GM23338 (cell line): ENCODE data around the gene PDIA6. TPM values are rescaled to one million over a fixed set of nuclear protein-coding genes. Genes with fewer than 3 reads are reported as not detected.

Experiments
- ATAC-seq: fragments of 200-7000 bp; cut with Tn5 transposase; 3 replicates; pipeline ENCODE4 v1.9.1; 2020
- DNase-seq: peaks from one replicate; pipeline ENCODE4 v3.0.0-alpha.2; 2015; ENCODE audit warnings: low spot score
- H2AFZ ChIP-seq: fragments of 200-600 bp; sonication (generic); 2 replicates; pipeline ENCODE4 v1.8.0; 2016; ENCODE audit warnings: antibody characterized with exemption, mild to moderate bottlenecking, moderate library complexity
- H3F3A ChIP-seq: fragments of 200-600 bp; sonication (generic); replicated peaks from 2 replicates; pipeline ENCODE4 v1.8.0; 2017; ENCODE audit warnings: antibody characterized with exemption, mixed run types, low read depth
- H3K27ac ChIP-seq: fragments of 200-600 bp; sonication (generic); 2 replicates; pipeline ENCODE4 v1.6.1; 2016; ENCODE audit warnings: low read depth
- H3K27me3 ChIP-seq: fragments of 200-600 bp; sonication (generic); 2 replicates; pipeline ENCODE4 v1.8.0; 2016; ENCODE audit warnings: mild to moderate bottlenecking, mixed run types, moderate library complexity; ENCODE audit not compliant: insufficient read depth
- H3K36me3 ChIP-seq: fragments of 200-600 bp; sonication (generic); 2 replicates; pipeline ENCODE4 v1.8.0; 2016; ENCODE audit warnings: mild to moderate bottlenecking; ENCODE audit not compliant: insufficient read depth
- H3K4me1 ChIP-seq: fragments of 200-600 bp; sonication (generic); 2 replicates; pipeline ENCODE4 v1.8.0; 2016; ENCODE audit warnings: mild to moderate bottlenecking, moderate library complexity; ENCODE audit not compliant: insufficient read depth
- H3K4me2 ChIP-seq: fragments of 200-600 bp; sonication (generic); 2 replicates; pipeline ENCODE4 v1.7.1; 2017; ENCODE audit warnings: mixed run types
- H3K4me3 ChIP-seq: fragments of 200-600 bp; sonication (generic); 2 replicates; pipeline ENCODE4 v1.6.1; 2016; ENCODE audit warnings: mixed run types
- H3K79me2 ChIP-seq: fragments of 200-600 bp; sonication (generic); replicated peaks from 2 replicates; pipeline ENCODE4 v1.8.0; 2017; ENCODE audit warnings: mild to moderate bottlenecking; ENCODE audit not compliant: insufficient read depth
- H3K9me2 ChIP-seq: fragments of 200-600 bp; sonication (generic); 2 replicates; pipeline ENCODE4 v1.8.0; 2017; ENCODE audit not compliant: insufficient read depth
- H4K20me1 ChIP-seq: fragments of 200-600 bp; sonication (generic); replicated peaks from 2 replicates; pipeline ENCODE4 v1.8.0; 2017; ENCODE audit warnings: mild to moderate bottlenecking; ENCODE audit not compliant: insufficient read depth
- H3K27ac Mint-ChIP-seq: 2 replicates; pipeline ENCODE4 v1.8.0; 2020; ENCODE audit warnings: inconsistent platforms, mild to moderate bottlenecking, moderate library complexity, mixed read lengths
- H3K27me3 Mint-ChIP-seq: 3 replicates; pipeline ENCODE4 v1.8.0; 2022; ENCODE audit warnings: low read depth, mild to moderate bottlenecking, moderate library complexity, mixed read lengths, inconsistent platforms; ENCODE audit not compliant: insufficient read depth, poor library complexity
- H3K36me3 Mint-ChIP-seq: 3 replicates; pipeline ENCODE4 v1.8.0; 2021; ENCODE audit warnings: low read depth, mild to moderate bottlenecking, inconsistent platforms, moderate library complexity, mixed read lengths
- H3K4me1 Mint-ChIP-seq: 3 replicates; pipeline ENCODE4 v1.8.0; 2020; ENCODE audit warnings: mild to moderate bottlenecking, inconsistent platforms, mixed read lengths
- H3K4me3 Mint-ChIP-seq: 3 replicates; pipeline ENCODE4 v1.8.0; 2021; ENCODE audit warnings: moderate library complexity, mild to moderate bottlenecking, inconsistent platforms, mixed read lengths
- H3K9me3 Mint-ChIP-seq: 3 replicates; pipeline ENCODE4 v1.8.0; 2020; ENCODE audit warnings: moderate library complexity, mild to moderate bottlenecking, inconsistent platforms, mixed read lengths
- CREB1 ChIP-seq: fragments of 250-450 bp; sonication (Bioruptor Pico); IDR thresholded peaks from 2 replicates; pipeline ENCODE4 v1.5.0; 2020; ENCODE audit warnings: low read depth, mild to moderate bottlenecking, moderate library complexity
- EZH2 ChIP-seq: fragments of 200-600 bp; sonication (generic); IDR thresholded peaks from one replicate; pipeline ENCODE4 v1.8.0; 2017; ENCODE audit warnings: antibody characterized with exemption, mild to moderate bottlenecking, low read depth; ENCODE audit not compliant: unreplicated experiment
- EZH2phosphoT487 ChIP-seq: fragments of 200-600 bp; sonication (generic); IDR thresholded peaks from one replicate; pipeline ENCODE4 v1.8.1; 2018; ENCODE audit warnings: antibody characterized with exemption; ENCODE audit not compliant: unreplicated experiment
- JUNB ChIP-seq: IDR thresholded peaks from one replicate; pipeline ENCODE4 v1.6.1; 2016; ENCODE audit warnings: antibody characterized with exemption; ENCODE audit not compliant: unreplicated experiment
- NANOG ChIP-seq: IDR thresholded peaks from 2 replicates; pipeline ENCODE4 v1.6.1; 2016; ENCODE audit warnings: antibody characterized with exemption, borderline replicate concordance
- POLR2AphosphoS5 ChIP-seq: IDR thresholded peaks from 2 replicates; pipeline ENCODE4 v1.6.1; 2016; ENCODE audit warnings: antibody characterized with exemption, low read depth
- STAT1 ChIP-seq: IDR thresholded peaks from one replicate; pipeline ENCODE4 v1.6.1; 2016; ENCODE audit warnings: antibody characterized with exemption; ENCODE audit not compliant: unreplicated experiment
- ZNF114 ChIP-seq: fragments of 250-450 bp; sonication (Bioruptor Pico); IDR thresholded peaks from 2 replicates; pipeline ENCODE4 v1.5.0; 2020; ENCODE audit warnings: mild to moderate bottlenecking, moderate library complexity
- ZNF331 ChIP-seq: fragments of 250-450 bp; sonication (Bioruptor Pico); IDR thresholded peaks from 2 replicates; pipeline ENCODE4 v1.5.0; 2020; ENCODE audit warnings: low read depth, mild to moderate bottlenecking, moderate library complexity
- polyA plus RNA-seq: library from polyadenylated mRNA; unstranded; fragments of >200 nt; fragmentation: Nextera tagmentation; extraction: Ambion mirVana; gene quantifications from 2 replicates; pipeline ENCODE4 v1.2.1, GENCODE V29; 2016
- total RNA-seq: library from RNA; depleted of rRNA; stranded (reverse); fragments of >200 nt; shearing (Covaris generic); gene quantifications from 2 replicates; pipeline ENCODE4 v1.2.3, GENCODE V29; 2014
- TF ChIP-seq, protein P1 (sequence below): IDR thresholded peaks from one replicate; pipeline ENCODE4 v1.6.1; 2018; ENCODE audit warnings: antibody characterized with exemption; ENCODE audit not compliant: unreplicated experiment
- TF ChIP-seq, protein P2 (sequence below): IDR thresholded peaks from 2 replicates; pipeline ENCODE4 v1.6.1; 2016; ENCODE audit warnings: antibody characterized with exemption
- TF ChIP-seq, protein P3 (sequence below): fragments of 250-450 bp; sonication (Bioruptor Pico); IDR thresholded peaks from 2 replicates; pipeline ENCODE4 v1.5.0; 2020; ENCODE audit warnings: mild to moderate bottlenecking, moderate library complexity

PDIA6 gene
- total and polyA plus RNA-seq, 2 experiments from 2014 or later: 331 to 382 TPM

DNA sequence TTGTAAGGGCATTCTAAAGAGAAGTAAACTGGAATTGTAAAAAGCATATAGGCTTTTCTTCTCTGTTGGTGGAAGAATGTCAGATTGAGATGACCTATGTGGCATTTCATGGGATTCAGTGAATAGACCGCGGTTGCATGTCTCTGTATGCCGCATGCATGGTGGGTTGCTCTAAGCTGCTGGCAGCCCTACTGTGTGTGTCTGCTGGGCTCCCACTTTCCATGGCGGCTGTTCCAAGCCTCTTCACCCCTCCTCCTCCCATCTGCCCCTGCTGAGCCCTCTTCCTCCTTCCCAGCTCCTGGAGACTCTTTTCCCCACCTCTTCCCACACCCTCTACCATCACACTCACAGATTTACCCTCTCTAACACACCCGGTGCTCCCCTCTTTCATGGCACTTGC lies 78.6 kb downstream of the PDIA6 start:
- H4K20me1 ChIP-seq: no peaks in the 10 kb centered on the region
- no peak overlapping the region for H3K27ac ChIP-seq
- H3K4me1 ChIP-seq: no peaks in the 10 kb centered on the region
- Mint-ChIP-seq H3K36me3 (no peaks in the 10 kb centered on the region), H3K27ac (no peak overlapping the region), H3K27me3 (peaks cover 6% of the 10 kb centered on the region), H3K4me3 (no peak overlapping the region), H3K9me3 (no peaks in the 10 kb centered on the region), H3K4me1 (peaks cover 4% of the 10 kb centered on the region; the same call in 1 of the 3 replicates)
- H2AFZ ChIP-seq: no peak overlapping the region
- no peaks in the 10 kb centered on the region for H3F3A ChIP-seq
- H3K9me2 ChIP-seq: no peaks in the 10 kb centered on the region
- no peaks in the 10 kb centered on the region for H3K27me3 ChIP-seq
- no peak for DNase-seq
- TF ChIP-seq, protein P1, sequence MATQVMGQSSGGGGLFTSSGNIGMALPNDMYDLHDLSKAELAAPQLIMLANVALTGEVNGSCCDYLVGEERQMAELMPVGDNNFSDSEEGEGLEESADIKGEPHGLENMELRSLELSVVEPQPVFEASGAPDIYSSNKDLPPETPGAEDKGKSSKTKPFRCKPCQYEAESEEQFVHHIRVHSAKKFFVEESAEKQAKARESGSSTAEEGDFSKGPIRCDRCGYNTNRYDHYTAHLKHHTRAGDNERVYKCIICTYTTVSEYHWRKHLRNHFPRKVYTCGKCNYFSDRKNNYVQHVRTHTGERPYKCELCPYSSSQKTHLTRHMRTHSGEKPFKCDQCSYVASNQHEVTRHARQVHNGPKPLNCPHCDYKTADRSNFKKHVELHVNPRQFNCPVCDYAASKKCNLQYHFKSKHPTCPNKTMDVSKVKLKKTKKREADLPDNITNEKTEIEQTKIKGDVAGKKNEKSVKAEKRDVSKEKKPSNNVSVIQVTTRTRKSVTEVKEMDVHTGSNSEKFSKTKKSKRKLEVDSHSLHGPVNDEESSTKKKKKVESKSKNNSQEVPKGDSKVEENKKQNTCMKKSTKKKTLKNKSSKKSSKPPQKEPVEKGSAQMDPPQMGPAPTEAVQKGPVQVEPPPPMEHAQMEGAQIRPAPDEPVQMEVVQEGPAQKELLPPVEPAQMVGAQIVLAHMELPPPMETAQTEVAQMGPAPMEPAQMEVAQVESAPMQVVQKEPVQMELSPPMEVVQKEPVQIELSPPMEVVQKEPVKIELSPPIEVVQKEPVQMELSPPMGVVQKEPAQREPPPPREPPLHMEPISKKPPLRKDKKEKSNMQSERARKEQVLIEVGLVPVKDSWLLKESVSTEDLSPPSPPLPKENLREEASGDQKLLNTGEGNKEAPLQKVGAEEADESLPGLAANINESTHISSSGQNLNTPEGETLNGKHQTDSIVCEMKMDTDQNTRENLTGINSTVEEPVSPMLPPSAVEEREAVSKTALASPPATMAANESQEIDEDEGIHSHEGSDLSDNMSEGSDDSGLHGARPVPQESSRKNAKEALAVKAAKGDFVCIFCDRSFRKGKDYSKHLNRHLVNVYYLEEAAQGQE: no peak
- TF ChIP-seq STAT1 (no peak), CREB1 (no peak)
- no peak for ATAC-seq
- H3K4me2 ChIP-seq: no peak overlapping the region
- no peaks in the 10 kb centered on the region for H3K79me2 ChIP-seq
- H3K4me3 ChIP-seq: no peak overlapping the region
- H3K36me3 ChIP-seq: no peaks in the 10 kb centered on the region

DNA sequence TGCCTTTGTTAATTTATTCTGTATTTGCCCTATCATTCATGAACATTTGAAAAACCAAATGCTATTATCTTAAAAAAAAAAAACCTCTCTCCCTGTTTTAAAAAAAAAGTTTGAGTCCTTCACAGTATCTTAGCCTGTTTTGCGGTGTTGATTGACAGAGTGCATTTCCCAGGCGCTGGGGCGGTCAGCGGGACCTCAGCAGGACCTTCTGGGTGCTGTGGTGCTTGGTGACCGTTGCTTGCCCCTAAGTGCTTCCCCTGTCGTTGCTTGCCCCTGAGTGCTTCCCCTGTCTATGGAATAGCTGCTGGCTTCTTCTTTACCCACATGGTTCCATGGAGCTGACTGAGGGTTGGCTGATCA lies 79.0 kb downstream of the PDIA6 start:
- DNase-seq (no peak), ATAC-seq (no peak)
- Histone ChIP-seq H3K79me2 (no peaks in the 10 kb centered on the region), H4K20me1 (no peaks in the 10 kb centered on the region), H3K27me3 (no peaks in the 10 kb centered on the region), H3K36me3 (no peaks in the 10 kb centered on the region), H3F3A (no peaks in the 10 kb centered on the region), H2AFZ (no peak overlapping the region), H3K27ac (no peak overlapping the region), H3K9me2 (no peaks in the 10 kb centered on the region), H3K4me3 (no peak overlapping the region), H3K4me1 (no peaks in the 10 kb centered on the region), H3K4me2 (no peak overlapping the region)
- Mint-ChIP-seq H3K36me3 (no peaks in the 10 kb centered on the region), H3K27ac (no peak overlapping the region), H3K27me3 (peaks cover 6% of the 10 kb centered on the region), H3K9me3 (no peaks in the 10 kb centered on the region), H3K4me3 (no peak overlapping the region), H3K4me1 (peaks cover 4% of the 10 kb centered on the region; the same call in 1 of the 3 replicates)
- TF ChIP-seq POLR2AphosphoS5 (no peak), JUNB (no peak), ZNF331 (no peak), EZH2 (no peak), NANOG (no peak), EZH2phosphoT487 (no peak), ZNF114 (CRISPR knock-in tag) (no peak), STAT1 (no peak)
- TF ChIP-seq, protein P2, sequence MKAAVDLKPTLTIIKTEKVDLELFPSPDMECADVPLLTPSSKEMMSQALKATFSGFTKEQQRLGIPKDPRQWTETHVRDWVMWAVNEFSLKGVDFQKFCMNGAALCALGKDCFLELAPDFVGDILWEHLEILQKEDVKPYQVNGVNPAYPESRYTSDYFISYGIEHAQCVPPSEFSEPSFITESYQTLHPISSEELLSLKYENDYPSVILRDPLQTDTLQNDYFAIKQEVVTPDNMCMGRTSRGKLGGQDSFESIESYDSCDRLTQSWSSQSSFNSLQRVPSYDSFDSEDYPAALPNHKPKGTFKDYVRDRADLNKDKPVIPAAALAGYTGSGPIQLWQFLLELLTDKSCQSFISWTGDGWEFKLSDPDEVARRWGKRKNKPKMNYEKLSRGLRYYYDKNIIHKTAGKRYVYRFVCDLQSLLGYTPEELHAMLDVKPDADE: no peak
- TF ChIP-seq, protein P3, sequence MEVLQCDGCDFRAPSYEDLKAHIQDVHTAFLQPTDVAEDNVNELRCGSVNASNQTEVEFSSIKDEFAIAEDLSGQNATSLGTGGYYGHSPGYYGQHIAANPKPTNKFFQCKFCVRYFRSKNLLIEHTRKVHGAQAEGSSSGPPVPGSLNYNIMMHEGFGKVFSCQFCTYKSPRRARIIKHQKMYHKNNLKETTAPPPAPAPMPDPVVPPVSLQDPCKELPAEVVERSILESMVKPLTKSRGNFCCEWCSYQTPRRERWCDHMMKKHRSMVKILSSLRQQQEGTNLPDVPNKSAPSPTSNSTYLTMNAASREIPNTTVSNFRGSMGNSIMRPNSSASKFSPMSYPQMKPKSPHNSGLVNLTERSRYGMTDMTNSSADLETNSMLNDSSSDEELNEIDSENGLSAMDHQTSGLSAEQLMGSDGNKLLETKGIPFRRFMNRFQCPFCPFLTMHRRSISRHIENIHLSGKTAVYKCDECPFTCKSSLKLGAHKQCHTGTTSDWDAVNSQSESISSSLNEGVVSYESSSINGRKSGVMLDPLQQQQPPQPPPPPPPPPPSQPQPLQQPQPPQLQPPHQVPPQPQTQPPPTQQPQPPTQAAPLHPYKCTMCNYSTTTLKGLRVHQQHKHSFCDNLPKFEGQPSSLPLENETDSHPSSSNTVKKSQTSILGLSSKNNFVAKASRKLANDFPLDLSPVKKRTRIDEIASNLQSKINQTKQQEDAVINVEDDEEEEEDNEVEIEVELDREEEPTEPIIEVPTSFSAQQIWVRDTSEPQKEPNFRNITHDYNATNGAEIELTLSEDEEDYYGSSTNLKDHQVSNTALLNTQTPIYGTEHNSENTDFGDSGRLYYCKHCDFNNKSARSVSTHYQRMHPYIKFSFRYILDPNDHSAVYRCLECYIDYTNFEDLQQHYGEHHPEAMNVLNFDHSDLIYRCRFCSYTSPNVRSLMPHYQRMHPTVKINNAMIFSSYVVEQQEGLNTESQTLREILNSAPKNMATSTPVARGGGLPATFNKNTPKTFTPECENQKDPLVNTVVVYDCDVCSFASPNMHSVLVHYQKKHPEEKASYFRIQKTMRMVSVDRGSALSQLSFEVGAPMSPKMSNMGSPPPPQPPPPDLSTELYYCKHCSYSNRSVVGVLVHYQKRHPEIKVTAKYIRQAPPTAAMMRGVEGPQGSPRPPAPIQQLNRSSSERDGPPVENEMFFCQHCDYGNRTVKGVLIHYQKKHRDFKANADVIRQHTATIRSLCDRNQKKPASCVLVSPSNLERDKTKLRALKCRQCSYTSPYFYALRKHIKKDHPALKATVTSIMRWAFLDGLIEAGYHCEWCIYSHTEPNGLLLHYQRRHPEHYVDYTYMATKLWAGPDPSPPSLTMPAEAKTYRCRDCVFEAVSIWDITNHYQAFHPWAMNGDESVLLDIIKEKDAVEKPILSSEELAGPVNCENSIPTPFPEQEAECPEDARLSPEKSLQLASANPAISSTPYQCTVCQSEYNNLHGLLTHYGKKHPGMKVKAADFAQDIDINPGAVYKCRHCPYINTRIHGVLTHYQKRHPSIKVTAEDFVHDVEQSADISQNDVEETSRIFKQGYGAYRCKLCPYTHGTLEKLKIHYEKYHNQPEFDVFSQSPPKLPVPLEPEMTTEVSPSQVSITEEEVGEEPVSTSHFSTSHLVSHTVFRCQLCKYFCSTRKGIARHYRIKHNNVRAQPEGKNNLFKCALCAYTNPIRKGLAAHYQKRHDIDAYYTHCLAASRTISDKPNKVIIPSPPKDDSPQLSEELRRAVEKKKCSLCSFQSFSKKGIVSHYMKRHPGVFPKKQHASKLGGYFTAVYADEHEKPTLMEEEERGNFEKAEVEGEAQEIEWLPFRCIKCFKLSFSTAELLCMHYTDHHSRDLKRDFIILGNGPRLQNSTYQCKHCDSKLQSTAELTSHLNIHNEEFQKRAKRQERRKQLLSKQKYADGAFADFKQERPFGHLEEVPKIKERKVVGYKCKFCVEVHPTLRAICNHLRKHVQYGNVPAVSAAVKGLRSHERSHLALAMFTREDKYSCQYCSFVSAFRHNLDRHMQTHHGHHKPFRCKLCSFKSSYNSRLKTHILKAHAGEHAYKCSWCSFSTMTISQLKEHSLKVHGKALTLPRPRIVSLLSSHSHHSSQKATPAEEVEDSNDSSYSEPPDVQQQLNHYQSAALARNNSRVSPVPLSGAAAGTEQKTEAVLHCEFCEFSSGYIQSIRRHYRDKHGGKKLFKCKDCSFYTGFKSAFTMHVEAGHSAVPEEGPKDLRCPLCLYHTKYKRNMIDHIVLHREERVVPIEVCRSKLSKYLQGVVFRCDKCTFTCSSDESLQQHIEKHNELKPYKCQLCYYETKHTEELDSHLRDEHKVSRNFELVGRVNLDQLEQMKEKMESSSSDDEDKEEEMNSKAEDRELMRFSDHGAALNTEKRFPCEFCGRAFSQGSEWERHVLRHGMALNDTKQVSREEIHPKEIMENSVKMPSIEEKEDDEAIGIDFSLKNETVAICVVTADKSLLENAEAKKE: no peak
